GM19193 (cell line): ENCODE data around the gene CMPK2.

Experiments
- POLR2A ChIP-seq: IDR thresholded peaks from 4 replicates; pipeline ENCODE4 v1.6.1; 2011; ENCODE audit not compliant: insufficient read depth, insufficient read length; ENCODE audit errors: extremely low read depth

Gene CMPK2

GRCh38 chr2:6831229-6831628, 34.5 kb downstream of the CMPK2 start:
- TF ChIP-seq POLR2A = no peak

DNA sequence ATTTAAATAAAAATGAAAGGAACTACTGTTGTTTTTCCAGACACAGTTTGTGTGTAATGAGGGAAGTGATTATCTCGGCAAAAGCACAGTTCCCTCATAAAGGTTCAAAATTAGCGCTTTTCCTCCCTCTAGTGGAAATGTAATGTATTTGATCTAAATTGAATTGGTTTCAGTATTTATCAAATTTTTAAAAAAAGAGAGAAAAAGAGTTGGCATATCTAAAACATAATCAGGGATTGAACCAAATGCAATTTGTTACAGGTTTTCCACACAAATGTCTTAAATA, 37.5 kb downstream of the CMPK2 start:
- no peak for TF ChIP-seq POLR2A

DNA sequence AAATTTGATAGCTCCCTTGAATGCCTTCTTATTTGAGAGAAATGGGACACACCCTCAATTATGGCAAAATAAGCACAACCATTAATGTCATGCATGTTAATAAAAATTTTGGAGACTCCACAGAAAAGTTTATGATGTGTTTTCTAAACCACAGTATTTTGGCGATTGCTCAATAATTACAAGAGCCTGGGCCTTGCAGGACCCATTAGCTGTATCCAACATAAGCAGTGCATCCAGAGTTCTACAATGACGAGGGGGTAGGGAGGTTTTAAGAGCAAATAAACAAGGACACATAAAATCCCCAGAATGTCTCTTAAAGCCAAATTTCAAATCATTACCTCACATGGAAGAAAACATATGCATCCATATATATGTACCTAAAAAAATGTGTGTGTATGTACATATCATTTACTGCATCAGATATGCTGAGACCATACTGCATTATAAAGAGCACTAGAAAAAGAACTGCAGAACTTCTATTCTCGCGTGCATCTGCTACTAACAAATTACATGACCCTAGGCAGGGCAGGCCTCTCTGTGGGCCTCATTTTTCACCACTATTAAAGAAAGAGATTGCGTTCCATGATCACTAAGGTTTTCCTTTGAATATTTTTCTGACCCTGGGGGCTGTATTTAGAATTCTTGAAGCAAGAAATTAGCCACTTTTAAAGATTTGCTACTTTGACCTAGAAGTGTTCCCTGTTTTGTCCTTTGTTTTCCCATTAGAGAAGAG, 38.0 kb downstream of the CMPK2 start:
- no peak for TF ChIP-seq POLR2A

GRCh38 chr2:6826081-6826913, 39.4 kb downstream of the CMPK2 start:
- no peak for TF ChIP-seq POLR2A

- no peak for TF ChIP-seq POLR2A
Observed at GRCh38 chr2:6824962-6825361, 40.7 kb downstream of the CMPK2 start.

GRCh38 chr2:6823111-6823510, 42.6 kb downstream of the CMPK2 start:
- TF ChIP-seq POLR2A = no peak

GRCh38 chr2:6822406-6822805, 43.3 kb downstream of the CMPK2 start:
- TF ChIP-seq POLR2A = no peak

DNA sequence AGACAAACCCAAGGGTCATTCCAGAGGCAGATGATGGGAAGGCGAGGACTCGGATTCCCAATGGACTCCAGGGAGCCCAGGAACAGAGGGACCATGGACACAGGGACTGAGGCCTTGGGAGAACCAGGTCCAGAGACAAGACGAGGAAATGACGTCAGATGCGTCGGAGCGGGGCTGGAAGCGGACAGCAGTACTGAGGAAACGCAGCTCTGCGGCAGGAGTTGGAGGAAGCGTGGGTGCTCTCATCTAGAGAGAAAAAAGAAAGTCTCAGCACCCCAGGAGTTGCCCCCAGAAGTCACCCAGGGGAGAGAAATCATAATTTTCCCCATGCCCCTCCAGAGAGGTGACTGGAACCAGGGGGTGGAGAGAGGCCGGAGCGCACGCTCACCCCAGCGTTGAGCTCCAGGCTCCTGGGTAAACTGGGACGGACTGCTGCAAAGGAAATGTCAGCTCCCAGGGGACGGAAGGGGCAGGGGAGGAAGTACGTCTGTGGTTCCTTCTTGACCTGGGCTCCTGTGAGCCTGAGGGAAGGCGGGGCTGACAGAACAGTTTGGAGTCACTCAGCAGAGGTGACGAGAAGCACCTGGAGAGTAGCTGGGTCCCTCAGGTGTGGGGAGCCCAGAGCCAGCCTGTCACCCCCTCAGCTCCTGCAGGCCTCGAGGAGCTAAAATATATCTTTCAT, 44.7 kb downstream of the CMPK2 start:
- no peak for TF ChIP-seq POLR2A

DNA sequence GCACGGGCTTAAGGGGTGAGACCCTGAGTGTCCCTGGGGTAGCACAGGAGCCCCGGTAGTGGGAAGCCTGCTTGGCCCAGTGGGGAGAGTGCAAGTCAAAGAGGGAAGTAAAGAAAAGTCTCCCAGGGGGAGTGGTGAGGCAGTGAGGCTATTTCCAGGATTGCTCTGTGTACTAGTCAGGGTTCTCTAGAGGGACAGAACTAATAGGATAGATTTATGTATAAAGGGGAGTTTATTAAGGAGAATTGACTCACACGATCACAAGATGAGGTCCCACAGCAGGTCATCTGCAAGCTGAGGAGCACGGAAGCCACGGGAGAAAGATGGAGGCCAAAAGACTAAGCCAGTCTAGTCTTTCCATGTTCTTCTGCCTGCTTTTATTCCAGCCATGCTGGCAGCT, 45.5 kb downstream of the CMPK2 start:
- TF ChIP-seq POLR2A = no peak

DNA sequence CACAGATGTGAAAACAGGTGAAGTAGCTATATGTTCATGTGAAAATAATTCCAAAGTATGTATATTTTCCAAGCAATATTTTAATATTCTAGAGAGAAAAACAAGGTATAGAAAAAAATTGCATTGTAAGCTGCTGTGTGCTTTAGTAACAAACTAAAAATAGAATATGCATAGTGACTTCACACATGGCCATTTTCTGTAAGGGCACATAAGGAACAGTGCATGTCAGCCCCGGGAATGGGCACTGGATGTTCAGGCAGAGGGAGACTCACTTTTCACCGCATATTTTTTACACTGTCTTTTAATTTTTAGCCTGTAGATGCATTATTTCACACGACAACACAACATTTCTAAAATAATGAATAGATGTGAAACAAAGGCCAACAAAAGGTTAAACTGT, 46.0 kb downstream of the CMPK2 start:
- no peak for TF ChIP-seq POLR2A

GRCh38 chr2:6818012-6818411, 47.7 kb downstream of the CMPK2 start:
- no peak for TF ChIP-seq POLR2A

GRCh38 chr2:6814869-6815268, 50.8 kb downstream of the CMPK2 start:
- no peak for TF ChIP-seq POLR2A

- TF ChIP-seq POLR2A = no peak
Observed at GRCh38 chr2:6814312-6814711, 51.4 kb downstream of the CMPK2 start.

DNA sequence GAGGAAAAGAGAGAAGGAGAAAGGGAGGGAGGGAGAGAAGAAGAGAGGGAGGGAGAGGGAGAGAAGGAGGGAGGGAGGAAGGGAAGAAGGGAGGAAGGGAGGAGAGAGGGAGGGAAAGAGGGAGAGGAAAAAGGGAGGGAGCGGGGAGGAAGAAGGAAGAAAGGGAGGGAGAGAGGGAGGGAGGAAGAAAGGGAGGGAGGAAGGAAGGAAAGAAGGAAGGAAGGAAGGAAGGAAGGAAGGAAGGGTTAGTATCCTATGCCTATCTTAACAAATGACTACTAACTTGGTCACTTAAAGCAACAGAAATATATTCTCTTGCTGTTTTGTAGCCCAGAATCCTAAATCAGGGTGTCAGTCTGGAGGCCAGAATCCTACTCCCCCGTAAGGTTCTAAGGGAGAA, 52.1 kb downstream of the CMPK2 start:
- TF ChIP-seq POLR2A = no peak

DNA sequence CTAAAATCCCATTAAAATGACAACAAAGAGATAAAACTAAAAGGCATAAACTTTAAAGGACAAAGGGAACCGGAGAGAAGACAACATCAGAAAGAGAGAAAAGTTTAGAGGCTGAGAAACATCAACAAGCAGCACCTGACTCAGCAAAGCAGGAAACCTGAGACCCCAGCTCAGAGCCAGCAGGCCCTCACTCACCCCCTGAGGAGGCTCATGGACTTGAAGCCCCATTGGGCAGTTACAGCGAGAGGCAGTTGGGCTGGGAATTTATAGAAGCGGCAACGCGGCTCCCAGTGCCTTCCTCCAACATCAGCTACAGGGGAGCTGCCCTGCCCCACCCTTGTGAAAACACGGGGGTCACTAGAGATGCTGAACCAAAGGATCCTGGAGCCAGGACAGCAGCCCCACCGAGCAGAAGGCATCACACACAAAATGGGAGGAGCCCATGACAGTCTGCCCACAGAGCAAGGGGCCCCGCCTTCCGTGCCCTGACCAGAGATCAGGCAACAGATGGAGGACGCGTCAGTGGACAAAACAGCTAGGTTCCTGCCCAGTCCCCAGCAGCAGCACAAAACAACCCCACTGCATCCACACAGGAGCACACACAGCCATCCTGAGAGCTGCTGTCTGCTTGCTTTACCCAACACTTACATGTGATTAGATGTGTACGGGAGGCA, 52.7 kb downstream of the CMPK2 start:
- no peak for TF ChIP-seq POLR2A

DNA sequence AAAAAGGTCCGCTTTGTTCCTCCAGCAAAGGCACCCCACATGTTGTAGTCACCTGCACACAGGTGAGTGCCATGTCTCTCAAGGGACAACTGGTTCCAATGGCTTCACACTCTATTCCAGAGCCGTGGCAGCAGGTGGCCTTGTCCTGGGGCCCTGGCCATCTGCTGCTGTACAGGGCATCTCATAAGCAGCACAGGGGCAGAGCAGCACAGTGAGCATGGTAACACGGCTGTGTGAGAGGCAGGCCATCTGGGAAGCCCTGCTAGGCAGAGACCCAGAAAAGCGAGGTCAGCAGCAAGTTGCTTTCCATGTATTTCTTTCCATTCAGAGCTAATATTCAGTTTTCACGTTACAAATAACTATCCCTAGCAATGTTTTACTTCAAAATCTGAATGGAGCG, 54.7 kb downstream of the CMPK2 start:
- no peak for TF ChIP-seq POLR2A

DNA sequence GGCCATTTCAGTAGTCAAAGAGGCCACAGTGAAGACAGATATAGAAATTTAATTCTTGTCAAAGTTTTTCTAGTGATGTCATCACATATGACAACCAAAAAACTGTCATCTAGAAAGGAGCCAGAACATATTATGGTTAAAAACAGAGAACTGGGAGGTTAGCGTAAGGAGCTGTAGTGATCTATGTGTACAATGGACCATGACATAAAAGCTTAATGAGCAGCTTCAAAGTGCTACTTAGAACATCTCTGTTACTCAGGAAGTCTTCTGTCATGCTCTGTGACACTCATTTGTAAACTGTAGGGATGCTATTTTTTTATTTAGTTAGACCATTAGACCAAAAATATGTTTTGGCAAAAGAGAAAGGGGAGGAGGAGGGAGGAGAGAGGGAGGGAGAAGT, 57.3 kb downstream of the CMPK2 start:
- no peak for TF ChIP-seq POLR2A
